Hindlimb muscle (tissue), 1 donor: ENCODE data around the gene EYA3. TPM values are rescaled to one million over a fixed set of nuclear protein-coding genes. Genes with fewer than 3 reads are reported as not detected.
A peak's percentile ranks its signal among the peaks of the same experiment; 100 is the strongest.

Source experiments
- DNase-seq: peaks from one replicate; pipeline ENCODE4 v3.0.0-alpha.2; 2013
- polyA plus RNA-seq: library from polyadenylated mRNA; unstranded; fragments of 120-200 nt; gene quantifications from one replicate; pipeline ENCODE4 v1.2.1, GENCODE V29; 2013; ENCODE audit not compliant: insufficient read length

Gene EYA3, protein sequence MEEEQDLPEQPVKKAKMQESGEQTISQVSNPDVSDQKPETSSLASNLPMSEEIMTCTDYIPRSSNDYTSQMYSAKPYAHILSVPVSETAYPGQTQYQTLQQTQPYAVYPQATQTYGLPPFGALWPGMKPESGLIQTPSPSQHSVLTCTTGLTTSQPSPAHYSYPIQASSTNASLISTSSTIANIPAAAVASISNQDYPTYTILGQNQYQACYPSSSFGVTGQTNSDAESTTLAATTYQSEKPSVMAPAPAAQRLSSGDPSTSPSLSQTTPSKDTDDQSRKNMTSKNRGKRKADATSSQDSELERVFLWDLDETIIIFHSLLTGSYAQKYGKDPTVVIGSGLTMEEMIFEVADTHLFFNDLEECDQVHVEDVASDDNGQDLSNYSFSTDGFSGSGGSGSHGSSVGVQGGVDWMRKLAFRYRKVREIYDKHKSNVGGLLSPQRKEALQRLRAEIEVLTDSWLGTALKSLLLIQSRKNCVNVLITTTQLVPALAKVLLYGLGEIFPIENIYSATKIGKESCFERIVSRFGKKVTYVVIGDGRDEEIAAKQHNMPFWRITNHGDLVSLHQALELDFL
- 20.4 TPM for polyA plus RNA-seq

- DNase-seq, result peak; percentile 97
Observed at GRCh38 chr1:28088168-28088961, at the start of gene EYA3. Gene EYA3, minus strand, starts transcription at chr1:28088610. Its CDS starts 30,584 bp downstream, at chr1:28058026.

- no peak for DNase-seq
Observed at GRCh38 chr1:28136922-28137613, 48.7 kb upstream of the EYA3 start.

DNA sequence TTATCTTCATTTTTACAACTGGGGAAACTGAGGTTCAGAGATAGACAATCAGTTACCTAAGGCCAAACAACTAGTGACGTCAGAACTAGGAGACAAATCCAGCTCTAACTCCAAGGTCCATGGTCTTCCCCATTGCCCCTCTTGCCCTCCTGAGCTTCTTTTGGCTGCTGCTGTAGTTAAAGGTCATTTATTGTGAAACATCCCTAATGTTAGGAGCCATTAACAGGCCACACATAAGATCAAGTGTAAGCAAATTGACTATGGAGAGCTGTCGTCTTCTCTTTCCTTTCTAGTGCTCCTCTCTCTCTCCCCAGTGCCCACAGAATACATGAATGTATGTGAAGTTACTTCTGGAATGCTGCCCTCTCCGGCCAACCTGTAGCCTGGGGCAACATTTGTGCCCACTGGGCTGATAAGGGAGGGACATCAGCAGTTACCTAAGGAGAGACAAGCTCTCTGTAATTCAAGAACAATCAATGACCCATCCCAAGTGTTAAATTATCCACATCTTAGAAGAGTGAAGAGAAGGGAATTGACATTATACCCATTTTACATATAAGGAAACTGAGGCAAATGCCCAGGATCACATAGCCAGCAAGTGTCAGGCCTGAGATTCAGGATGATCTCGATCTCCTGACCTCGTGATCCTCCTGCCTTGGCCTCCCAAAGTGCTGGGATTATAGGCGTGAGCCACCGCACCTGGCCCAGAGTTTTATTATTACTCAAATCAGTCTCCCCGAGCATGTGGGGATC lies 47.9 kb upstream of the EYA3 start:
- DNase-seq, result no peak

DNA sequence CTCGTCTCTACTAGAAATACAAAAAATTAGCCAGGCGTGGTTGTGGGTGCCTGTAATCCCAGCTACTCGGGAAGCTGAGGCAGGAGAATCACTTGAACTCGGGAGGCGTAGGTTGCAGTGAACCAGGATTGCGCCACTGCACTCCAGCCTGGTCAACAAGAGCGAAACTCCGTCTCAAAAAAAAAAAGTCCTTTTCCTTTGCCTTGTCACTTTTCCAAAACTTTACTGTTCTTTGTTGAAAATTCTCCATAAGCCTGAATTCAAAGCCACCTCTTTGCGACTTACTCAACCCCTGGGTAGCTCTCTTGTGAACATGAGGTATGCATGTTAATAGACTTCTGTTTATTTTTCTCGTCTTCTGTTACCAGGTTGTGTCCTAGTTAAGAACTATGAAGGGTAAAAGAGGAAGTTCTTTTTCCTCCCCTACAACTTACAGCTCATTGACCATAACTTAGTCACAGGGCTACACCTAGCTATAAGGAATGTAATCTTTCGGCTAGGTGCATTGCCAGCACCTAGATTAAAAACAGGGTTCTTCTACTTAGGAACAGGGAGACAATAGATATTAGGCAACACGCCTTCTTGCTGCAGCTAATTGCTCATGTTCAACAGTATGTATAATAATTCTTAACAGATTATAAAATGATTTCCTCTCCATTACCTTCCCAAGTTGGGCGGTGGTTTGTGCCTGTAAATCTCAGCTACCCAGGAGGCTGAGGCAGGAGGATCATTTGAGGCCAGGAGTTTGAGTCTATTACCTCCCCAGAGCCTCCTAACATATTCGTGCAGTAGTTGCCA lies 47.2 kb upstream of the EYA3 start:
- DNase-seq, result no peak

- DNase-seq, result no peak
Observed at GRCh38 chr1:28134651-28135207, 46.3 kb upstream of the EYA3 start.

DNA sequence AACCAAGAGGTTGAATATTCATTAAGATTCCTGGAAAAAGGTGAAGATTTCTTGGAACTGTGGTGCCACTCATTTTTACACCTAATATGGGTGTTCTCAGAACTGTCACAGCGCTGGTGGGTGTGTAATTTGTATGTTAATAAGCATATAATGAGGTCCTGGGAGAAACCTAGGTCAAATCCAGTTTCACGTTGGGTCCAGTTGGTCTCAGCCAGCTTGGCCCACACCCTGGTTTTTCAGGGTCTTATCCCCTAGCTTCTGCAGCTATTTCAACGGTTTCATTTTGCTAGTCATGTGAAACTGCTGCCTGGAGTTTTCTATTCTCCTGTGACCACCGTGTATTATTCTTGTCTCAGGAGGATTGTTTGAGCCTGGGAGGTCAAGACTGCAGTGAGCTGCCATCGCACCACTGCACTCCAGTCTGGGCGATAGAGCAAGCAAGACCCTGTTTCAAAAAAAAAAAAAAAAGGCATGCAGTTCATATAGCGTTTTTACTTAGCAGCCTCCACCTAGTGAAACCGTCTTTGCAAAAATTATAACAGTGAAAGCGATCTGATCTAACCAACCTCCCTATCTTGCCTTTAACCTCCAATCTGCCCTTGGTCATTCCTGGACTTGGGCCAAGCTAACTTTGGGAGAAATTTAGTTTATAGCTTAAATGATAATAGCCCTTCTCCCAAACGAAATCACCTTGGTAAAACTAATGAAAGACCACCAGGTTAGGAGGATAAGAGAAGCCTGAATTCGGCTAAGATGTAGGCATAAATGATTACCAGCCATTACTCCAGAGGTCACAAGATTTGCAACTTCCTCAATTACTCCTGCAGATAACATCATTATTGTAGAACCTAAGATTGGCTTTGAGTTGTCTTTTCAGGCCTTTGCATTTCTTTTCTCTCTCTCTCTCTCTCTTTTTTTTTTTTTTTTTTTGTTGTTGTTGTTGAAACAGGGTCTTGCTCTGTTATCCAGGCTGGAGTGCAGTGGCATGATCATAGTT lies 44.1 kb upstream of the EYA3 start:
- no peak for DNase-seq

- DNase-seq, result no peak
Observed at GRCh38 chr1:28130901-28131300, 42.5 kb upstream of the EYA3 start.

GRCh38 chr1:28129150-28129549 lies 40.7 kb upstream of the EYA3 start:
- no peak for DNase-seq

DNA sequence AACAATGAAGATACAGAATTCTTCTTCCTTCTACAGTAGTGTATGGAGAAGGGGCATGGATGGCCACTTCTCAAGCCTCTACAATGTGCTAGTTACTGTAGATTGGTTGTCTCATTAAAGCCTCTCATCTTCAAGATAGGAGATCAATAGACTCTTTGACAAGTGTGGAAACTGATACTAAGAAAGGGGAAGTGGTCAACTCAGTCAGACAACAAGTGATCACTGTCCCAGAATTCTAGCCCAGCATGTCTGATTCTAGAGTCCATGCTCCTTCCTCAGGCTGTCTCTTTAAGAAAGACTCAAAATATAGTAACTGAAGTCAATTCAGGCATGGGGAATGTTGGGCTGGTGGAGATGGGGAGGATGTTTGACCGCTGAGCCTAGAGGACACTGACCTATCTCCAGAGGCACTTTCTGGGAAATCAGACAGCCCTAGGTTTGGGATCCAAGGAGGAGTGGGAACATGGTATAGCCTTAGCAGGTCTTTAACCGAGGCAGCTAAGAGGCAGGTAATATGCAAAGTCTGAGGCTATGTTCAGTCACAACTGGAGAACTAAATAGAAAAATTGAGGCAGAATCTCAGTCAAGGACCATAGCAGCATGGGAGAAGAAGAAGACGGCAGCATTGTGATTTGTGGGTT lies 39.3 kb upstream of the EYA3 start:
- DNase-seq, result no peak

- DNase-seq, result no peak
Observed at GRCh38 chr1:28126783-28127490, 38.5 kb upstream of the EYA3 start.

DNA sequence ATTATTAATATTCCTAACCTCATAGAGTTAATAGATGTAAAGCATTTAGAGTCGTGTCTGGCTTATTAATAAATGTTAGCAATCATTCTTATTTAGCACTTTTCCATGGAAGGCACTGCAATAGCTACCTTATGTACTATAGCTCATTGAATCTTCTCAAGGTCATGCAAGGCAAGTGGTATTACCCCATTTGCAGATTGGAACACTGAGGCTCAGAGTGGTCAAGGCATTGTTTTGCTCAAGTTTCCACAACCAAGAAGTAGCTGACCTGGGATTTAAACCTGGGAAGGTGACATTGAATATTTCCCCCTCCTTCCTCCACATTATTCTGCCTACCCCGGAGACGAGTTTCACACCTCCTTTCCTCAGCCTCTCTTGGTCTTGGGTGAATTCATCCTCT lies 37.8 kb upstream of the EYA3 start:
- DNase-seq, result no peak

DNA sequence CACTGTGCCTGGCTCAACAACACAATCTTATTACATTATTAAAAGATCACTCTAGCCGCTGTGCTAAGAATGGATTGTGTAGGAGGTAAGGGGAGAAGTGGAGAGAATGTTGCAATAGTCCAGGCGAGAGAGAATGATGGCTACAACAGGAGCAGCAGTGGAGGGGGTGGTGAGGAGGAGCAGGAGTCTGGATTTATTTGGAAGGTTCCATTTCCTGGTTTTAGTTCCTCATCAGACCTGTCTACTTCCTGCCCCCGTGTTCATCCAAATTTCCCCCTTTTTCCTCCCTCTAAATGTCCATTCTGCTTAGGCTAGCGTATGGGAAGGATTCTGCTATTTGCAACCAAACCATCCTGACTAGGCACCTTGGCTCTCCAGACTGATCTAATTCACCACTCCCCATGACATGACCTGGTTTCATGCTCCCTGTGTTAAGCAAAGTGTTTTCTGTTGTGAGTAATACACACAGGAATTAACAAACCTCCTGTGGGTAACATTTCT lies 35.1 kb upstream of the EYA3 start:
- no peak for DNase-seq

- no peak for DNase-seq
Observed at GRCh38 chr1:28122183-28122582, 33.8 kb upstream of the EYA3 start.

- DNase-seq, result no peak
Observed at GRCh38 chr1:28119556-28119955, 31.1 kb upstream of the EYA3 start.

DNA sequence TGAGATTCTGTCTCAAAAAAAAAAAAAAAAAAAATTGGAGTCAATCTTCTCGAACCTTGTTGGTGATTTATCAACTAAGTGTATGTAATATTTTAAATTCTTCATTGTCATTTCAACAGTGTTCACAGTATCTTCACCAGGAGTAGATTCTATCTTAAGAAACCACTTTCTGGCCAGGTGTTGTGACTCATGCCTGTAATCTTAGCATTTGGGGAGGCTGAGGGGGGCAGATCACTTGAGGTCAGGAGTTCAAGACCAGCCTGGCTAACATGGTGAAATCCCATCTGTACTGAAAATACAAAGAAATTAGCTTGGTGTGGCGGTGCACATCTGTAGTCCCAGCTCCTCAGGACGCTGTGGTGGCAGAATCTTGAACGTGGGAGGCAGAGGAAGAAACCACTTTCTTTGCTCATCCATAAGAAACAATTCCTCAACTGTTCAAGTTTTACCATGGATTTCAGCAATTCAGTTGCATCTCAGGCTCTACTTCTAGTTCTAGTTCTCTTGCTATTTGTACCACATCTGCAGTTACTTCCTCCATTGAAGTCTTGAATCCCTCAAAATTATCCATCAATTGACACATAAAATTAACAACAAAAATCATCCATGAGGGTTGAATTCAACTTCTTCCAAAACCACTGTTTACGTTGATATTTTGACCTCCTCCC lies 30.4 kb upstream of the EYA3 start:
- DNase-seq, result no peak

GRCh38 chr1:28115267-28115666 lies 26.9 kb upstream of the EYA3 start:
- DNase-seq, result no peak

GRCh38 chr1:28114844-28115243 lies 26.4 kb upstream of the EYA3 start:
- no peak for DNase-seq

- DNase-seq, result no peak
Observed at GRCh38 chr1:28113242-28113572, 24.8 kb upstream of the EYA3 start.
